GM10847 (cell line): ENCODE results near the gene NEK9.
A peak's percentile ranks its signal among the peaks of the same experiment; 100 is the strongest.

Source experiments
- POLR2A ChIP-seq: IDR thresholded peaks from 2 replicates; pipeline ENCODE4 v1.6.1; 2011; ENCODE audit not compliant: insufficient read length; ENCODE audit errors: extremely low read depth

Gene NEK9

GRCh38 chr14:75126679-75127473, at the start of gene NEK9:
NEK9 (minus strand) TSS chr14:75127048; CDS start chr14:75126921, 127 bp downstream.
- peak; percentile 81 for TF ChIP-seq POLR2A

GRCh38 chr14:75176142-75176820, 49.4 kb upstream of the NEK9 start, which contains the start of gene TMED10:
TMED10 (minus strand) TSS chr14:75176612; CDS start chr14:75176579, 33 bp downstream.
- TF ChIP-seq POLR2A, result peak; percentile 70

GRCh38 chr14:75175677-75176141, 48.9 kb upstream of the NEK9 start:
- TF ChIP-seq POLR2A, result no peak

GRCh38 chr14:75174066-75174465, 47.2 kb upstream of the NEK9 start:
- no peak for TF ChIP-seq POLR2A

- no peak for TF ChIP-seq POLR2A
Measured at GRCh38 chr14:75170772-75171171, 43.9 kb upstream of the NEK9 start.

- TF ChIP-seq POLR2A, result no peak
Measured at GRCh38 chr14:75168586-75169335, 41.9 kb upstream of the NEK9 start.

- no peak for TF ChIP-seq POLR2A
Measured at GRCh38 chr14:75167325-75167724, 40.5 kb upstream of the NEK9 start.

- no peak for TF ChIP-seq POLR2A
Measured at GRCh38 chr14:75165586-75166391, 38.9 kb upstream of the NEK9 start.

- no peak for TF ChIP-seq POLR2A
Measured at GRCh38 chr14:75164809-75165208, 38.0 kb upstream of the NEK9 start.

GRCh38 chr14:75163677-75164076, 36.8 kb upstream of the NEK9 start:
- TF ChIP-seq POLR2A, result no peak

GRCh38 chr14:75162631-75163030, 35.8 kb upstream of the NEK9 start:
- no peak for TF ChIP-seq POLR2A

GRCh38 chr14:75158843-75159614, 32.2 kb upstream of the NEK9 start:
- TF ChIP-seq POLR2A, result no peak

- no peak for TF ChIP-seq POLR2A
Measured at GRCh38 chr14:75156901-75157300, 30.1 kb upstream of the NEK9 start.

GRCh38 chr14:75156111-75156510, 29.3 kb upstream of the NEK9 start:
- no peak for TF ChIP-seq POLR2A

GRCh38 chr14:75155169-75155568, 28.3 kb upstream of the NEK9 start:
- no peak for TF ChIP-seq POLR2A

- TF ChIP-seq POLR2A, result no peak
Measured at GRCh38 chr14:75153295-75153694, 26.4 kb upstream of the NEK9 start.
